NCI-H524 treated with DMSO at 0.1 percent for 48 hours (cell line): Measurements from ENCODE around the gene C1orf115.
A peak's percentile ranks its signal among the peaks of the same experiment; 100 is the strongest.
"Not testable (repeated sequence)": the region's sequence is repeated elsewhere in the genome, so short reads cannot be mapped to it uniquely, and the experiment has no call there.

Experiments
- DNase-seq: peaks from one replicate; lab custom pipeline; 2025; lab: John Stamatoyannopoulos, UW

Gene C1orf115, protein sequence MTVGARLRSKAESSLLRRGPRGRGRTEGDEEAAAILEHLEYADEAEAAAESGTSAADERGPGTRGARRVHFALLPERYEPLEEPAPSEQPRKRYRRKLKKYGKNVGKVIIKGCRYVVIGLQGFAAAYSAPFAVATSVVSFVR

DNA sequence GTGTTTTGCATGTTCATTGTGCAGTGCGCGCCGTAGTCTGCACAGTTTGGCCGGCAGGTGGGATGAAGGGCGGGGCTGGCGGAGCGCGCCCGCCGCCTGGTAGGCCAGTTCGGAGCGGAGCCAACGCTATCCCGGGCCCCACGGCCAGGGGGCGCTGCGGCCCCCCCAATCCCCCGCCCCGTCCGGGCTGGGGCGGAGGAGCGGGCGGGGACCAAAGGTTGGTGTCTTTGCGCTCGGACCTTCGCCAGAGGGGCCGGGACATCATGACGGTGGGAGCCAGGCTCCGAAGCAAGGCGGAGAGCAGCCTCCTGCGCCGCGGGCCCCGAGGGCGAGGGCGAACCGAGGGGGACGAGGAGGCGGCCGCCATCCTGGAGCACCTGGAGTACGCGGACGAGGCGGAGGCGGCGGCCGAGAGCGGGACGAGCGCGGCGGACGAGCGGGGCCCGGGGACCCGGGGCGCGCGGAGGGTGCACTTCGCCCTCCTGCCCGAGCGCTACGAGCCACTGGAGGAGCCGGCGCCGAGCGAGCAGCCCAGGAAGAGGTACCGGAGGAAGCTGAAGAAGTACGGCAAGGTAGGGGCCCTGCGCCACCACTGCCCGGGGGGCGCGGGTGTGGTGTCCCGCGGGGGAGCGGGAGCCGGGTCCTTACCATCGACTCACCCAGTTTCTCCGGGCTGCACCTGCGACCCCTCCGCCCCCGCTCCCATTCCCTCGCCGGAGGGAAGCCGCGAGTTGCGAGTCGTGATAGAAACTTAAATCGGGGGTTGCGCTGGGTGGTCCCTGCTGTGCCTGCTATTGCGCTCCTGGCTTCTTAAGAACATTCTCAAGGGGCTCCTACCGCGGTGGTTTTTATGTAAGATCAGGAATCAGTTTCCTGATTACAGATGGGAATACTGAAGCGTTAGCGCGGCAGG is at the start of gene C1orf115:
Gene C1orf115 (plus strand): TSS at position 224 of the 913 bp plus-strand sequence. CDS start 40 bp downstream, at position 264.
- peak; percentile 17 for DNase-seq

DNA sequence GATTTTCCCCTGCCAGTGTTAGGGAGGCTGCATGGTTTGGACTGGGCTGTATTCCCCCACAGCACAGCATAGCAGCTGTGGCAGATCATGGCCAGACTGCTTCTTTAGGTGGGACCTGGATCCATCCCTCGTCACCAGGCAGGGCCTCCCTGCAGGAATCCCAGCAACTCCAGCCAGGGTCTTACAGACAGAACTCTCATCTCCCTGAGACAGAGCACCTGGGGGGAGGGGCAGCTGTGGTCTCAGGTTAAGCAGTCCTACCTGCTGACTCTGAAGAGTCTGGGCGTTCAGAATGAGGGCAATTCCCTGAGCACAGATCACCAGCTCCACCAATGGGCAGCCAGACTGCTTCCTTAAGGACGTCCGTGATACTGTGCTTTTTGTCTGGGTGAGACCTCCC is 47.9 kb upstream of the C1orf115 start:
- no peak for DNase-seq

DNA sequence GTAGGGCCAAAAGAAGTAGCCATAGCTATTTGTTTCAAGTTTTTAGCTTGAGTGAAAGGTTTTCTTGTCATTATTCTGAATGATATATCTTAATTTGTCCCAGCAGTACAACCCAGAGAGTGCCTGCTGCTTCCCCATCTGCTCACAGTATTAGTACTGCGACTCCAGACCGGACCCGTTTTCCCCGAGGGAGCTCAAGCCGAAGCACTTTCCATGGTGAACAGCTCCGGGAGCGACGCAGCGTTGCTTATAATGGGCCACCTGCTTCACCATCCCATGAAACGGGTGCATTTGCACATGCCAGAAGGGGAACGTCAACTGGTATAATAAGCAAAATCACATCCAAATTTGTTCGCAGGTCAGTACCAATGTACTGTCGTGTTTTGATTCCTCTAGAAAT is 37.2 kb upstream of the C1orf115 start:
- peak; percentile 78 for DNase-seq

DNA sequence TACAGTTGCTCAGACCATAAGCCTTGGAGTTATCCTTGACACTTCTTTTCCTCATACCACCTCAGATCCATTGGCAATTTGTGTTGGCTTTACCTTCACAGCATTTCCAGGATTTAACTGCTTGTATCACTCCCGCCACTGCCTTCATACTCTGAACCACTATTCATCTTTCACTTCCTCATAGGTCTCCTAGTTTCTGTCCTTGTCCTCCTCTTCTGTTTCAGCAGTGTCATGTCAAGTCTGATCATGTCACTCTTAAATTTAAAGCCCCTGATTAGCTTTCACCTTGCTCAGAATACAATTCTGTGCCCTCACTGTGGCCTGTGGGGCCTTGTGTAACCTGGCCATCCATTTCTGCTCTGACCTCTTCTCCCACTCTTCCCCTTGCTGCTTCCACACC is 34.7 kb upstream of the C1orf115 start:
- no peak for DNase-seq

DNA sequence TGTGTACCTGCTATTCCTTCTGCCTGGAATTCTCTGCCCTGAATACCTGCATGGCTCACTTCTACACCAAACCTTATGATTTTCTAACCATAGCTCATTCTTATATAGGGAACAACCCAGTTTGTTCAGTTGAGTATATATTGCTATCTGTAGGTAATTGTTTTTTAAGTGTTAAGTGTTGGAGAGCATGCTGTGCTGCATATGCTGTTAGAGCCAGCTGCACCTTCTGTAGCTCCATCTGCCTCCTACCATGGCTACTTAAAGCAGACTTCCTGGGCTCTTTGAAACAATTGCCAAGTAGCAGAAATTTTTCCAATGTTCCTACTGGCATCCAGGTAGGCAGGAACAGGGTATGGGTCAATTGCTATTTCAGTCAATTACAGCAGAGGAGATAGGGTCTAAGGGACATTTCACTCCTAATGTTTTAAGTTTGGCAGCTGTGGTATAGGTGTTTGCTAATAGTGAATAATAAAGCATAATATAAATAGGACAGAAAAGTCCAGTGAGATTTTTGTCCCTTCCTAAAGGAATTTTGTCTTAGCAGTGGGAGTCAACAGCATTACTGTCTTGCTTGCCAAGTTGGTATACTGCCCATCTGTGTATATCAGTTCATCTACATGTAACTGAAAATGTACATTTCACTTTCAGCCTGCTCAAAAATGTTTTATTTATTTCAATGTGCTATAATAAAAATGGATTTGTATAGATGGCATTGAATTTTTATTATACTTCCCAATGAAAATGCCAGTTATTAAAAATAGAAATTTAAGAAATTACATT is 34.0 kb upstream of the C1orf115 start:
- DNase-seq, result peak; percentile 71

DNA sequence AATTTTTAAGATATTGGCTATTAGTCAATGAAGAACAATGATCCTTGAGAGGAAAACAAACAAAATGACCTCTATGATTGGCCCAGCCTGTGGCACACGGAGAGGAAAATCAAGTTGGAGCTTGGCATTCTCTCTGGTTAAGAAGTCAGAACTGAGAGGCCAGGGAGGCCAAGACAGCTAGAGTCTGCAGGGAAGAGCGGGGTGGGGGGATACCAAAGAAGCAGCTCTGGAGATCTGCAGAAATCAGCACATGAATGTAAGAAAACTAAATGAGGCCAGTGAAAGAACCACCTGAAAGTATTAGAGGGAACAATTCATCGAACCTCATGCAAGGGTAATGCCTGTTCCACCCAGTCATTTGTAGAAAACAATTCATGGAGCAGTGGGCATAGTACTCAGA is 23.8 kb upstream of the C1orf115 start:
- DNase-seq, result no peak

DNA sequence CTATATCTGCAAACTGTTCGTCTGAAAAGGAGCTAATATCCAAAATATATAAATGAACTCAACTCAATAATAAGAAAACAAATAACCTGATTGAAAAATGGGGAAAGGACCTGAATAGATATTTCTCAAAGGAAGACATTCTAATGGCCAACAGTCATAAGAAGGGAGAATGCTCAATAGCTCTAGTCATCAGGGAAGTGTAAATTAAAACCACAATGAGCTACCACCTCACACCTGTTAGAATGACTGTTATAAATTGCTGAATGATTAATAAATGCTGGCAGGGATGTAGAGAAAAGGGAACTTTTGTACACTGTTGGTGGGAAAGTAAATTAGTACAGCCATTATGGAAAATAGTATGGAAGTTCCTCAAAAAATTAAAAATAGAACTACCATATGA is 21.2 kb upstream of the C1orf115 start:
- no peak for DNase-seq

DNA sequence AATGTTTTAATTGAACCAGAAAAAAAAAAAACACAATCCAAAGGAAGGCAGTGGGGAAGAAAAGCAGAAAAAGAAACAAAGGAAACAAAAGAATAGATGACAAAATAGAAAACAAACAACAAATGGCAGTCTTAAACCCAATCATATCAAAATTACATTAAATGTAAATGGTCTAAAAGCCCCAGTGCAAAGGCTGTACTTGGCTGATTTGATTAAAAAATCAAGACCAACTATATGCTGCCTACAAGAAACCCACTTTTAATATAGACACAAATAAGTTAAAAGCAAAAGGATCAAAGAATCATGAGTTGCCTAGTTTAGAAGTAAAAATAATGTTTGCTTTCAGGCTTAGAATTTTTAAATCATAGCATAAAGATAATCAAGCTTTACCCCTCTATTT is 19.8 kb upstream of the C1orf115 start:
- DNase-seq, result no peak

DNA sequence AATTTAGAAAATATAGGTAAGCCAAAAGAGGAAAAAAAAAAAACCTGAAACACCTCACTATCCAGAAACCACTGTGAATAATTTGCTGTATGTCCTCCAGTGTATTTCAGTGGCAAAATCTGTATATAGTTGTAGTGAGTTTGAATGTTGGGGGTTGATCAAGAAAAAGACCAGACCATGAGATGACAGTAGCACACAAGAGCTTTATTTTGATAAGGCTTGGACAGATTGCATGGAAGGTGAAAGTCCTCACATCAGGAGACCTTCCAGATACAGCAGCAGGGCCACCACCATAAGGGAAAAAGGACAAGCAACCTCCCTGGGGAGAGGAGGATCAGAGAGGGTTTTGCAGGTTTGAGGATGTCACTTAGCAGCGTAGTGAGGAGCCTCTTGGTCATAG is 16.2 kb upstream of the C1orf115 start:
- no peak for DNase-seq

DNA sequence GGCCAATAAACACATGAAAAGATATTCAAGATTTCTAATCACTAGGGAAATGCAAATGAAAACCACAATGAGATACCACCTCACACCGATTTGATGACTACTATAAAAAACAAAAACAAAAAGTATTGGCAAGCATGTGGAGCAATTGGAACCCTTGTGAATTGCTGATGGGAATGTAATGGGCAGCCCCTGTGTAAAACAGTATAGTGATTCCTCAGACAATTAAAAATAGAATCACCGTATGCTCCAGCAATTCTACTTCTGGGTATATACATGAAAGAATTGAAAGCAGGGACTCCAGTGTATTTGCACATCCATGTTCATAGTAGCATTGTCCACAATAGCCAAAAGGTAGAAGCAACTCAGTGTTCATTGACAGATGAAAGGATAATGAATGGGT is 12.9 kb upstream of the C1orf115 start:
- no peak for DNase-seq

DNA sequence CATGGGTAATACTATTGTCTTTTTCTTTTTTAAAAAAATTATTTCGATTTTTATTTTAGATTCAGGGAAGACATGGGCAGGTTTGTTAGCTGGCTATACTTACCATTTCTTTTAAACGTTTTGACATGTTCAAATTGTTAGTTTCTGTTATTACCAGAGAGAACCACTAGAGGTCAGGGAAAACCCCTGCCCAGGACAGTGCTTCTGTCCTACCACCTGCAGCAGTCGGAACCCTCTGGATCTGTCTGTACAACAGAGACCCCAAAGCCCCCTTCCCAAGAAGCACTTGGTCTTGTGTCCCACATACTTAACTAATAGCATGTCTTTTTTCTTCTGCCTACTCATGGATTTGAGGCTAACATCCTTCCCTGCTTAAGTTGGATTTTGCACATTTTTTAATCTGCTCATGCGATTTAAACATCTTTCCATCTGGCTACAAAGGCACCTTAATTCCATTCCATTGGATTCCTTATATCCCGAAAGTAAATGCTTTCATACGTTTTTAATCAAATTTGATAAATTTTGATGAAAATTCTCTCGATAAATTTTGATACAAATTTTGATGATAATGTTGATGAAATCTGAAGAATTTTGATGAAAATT is 10.0 kb upstream of the C1orf115 start:
- no peak for DNase-seq

DNA sequence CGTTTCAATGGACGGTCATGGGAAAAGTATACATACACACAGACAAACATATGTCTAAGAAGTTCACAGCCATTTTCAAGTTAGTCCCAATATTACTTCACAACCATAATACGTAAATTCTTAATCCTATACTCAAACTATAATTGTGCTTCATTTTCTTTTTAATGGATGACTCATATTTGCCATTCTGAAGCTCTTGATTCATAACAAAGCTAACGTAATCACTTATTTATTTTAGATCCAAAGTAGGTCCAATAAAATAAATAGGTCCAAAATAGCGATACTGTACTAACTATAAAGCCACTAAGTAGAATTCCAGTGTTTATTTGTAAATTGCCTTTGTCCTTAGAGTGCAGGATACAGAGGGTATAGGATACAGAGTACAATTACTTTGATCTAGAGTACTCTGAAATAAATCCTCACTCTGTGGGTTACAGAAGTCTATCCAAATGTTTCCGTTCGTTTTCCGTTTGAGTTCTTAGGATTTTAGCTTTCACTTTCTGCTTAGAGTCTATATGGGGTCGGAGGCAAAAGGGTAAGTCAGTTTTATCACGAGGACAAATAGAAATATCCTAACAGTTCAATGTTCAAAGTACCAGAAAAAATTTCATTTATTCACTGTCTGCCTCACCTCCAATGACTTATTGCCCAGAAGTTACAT is 8.8 kb upstream of the C1orf115 start:
- no peak for DNase-seq

DNA sequence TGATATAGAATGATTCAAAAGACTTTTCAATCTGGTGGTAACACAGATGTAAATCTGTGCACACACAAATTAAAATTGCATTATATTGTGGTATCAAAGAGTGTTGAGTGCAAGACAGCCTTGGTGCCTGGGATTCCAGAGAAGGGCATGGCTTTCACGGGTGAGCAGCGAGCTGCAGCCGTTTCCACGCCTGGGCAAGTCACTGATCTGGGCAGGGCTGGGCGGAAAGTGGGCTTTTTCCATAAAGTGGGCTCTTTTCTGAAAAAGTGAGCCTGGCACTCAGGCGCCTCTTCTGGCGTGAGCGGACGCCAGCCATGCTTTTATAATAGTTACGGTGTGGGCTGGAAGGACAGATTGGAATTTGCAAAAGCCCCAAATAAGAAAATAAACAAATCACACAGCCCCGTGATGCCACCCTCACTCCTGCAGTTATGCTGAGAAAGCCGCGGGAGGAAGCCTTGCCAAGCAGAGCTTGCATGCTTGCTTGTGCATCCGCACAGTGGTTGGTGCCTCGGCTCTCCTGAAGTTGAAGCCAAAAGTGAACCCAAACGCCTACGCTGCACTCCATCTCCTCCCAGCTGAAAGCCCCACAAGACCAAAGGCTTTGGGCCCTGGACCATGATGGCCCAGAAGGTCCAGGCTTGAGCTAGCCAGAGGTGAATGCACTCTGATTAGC is 7.1 kb upstream of the C1orf115 start:
- DNase-seq, result no peak

DNA sequence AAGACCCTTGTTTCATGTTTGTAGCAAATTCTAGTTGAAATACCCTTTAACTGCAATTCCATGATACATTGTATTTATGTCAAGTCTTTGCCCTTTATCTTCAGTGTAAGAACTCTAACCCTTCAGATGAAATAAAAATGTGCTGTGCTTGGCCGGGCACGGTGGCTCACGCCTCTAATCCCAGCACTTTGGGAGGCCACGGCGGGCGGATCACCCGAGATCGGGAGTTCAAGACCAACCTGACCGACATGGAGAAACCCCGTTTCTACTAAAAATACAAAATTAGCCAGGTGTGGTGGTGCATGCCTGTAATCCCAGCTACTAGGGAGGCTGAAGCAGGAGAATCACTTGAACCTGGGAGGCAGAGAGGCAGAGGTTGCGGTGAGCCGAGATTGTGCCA is 6.4 kb upstream of the C1orf115 start:
- DNase-seq, result not testable (repeated sequence)

DNA sequence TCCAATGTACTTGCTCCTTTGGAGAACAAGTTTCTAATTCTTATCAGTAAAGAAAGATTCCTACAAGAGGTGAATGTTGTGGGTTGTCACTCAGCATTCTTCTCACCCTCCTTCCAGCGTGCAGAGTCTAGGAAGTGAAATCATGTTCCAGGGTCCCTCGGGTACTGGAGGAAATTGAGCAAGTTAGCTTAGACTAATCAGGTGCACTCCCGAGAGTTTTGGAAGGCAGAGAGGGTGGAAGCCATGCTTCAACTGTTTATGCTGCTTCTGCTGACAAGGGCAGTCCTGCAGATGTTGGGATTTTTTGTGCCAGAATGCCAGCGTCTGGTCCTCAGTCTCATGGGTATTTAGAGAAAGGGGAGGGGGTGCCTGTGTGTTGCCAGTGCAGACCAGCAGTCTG is 5.3 kb upstream of the C1orf115 start:
- DNase-seq, result no peak

DNA sequence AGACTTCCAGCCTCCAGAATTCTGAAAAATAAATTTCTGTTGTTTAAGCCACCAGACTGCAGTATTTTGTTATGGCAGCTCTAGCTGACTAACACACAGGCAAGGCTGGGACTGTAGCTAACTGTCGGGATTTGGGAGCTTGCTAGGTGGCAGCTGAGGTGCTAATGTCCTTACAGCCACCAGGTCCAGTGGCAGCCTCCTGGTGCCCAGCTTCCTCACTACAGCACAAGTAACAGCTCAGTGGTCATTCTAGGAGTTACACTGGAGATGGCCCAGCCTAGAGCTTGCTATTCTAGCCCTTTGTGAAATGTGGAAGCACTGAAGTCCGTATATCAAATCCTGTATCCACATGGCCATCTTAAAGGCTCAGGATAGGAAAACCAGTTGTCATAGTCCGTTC is 4.3 kb upstream of the C1orf115 start:
- DNase-seq, result no peak

DNA sequence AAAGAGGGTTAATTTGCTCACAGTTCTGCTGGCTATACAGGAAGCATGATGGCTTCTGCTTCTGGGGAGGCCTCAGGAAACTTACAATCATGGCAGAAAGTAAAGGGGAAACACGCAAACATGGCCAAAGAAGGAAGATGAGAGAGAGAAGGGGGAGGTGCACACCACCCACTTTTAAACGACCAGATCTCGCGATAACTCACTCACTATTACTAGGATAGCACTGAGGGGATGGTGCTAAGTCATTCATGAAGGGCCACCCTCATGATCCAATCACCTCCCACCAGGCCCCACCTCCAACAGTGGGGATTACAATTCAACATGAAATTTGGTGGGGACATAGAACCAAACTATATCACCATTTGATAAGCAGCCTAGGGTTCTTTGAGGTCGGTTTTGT is 2.4 kb upstream of the C1orf115 start:
- no peak for DNase-seq

DNA sequence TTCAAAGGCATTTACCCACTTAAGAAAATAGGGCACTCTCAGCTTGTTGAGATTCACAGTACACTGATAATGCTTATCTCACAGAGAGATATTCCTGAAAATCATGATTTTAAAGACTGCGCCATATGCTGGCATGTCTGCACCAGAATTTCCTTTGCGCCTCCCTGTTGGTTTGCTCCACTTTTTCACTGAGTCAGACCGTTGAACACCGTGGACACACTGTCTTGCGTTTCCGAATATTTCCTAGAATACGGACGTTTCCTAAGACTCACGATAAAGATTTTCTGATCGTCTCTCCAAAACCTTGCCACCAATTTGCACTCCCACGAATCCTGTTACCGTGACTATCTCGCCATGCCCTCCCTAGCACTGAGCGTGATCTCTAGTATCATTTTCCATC is 497 bp upstream of the C1orf115 start:
- no peak for DNase-seq

DNA sequence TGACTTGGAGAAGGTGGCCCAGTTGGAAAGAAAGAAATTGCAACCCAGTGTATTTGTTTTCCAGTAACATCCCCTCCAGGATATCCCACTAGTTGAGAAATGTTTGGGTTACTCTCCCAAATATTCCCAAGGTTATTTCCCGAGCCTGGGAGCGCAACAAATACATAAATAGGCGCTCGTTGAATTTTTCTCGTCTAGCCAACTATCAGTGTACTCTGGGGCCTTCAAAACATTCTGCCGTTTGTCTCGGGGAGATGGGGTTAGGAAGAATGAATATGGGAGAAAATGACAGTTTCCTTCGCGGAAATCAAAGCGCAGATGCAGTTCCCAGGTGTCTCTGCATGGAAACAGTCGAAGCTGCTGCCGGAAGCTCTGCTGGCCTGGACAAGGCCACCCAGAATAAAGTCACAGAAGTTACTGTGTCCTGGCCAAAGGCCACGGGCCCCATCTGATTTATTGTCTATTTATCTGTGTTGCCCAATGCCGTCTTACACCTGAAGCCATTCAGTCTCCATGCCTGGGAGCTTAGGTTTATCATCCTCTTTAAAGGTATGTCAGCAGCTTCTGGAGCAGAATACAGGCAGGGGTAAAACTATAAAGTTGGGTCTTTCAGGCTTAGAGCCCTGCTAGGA is 1.0 kb downstream of the C1orf115 start:
- no peak for DNase-seq

DNA sequence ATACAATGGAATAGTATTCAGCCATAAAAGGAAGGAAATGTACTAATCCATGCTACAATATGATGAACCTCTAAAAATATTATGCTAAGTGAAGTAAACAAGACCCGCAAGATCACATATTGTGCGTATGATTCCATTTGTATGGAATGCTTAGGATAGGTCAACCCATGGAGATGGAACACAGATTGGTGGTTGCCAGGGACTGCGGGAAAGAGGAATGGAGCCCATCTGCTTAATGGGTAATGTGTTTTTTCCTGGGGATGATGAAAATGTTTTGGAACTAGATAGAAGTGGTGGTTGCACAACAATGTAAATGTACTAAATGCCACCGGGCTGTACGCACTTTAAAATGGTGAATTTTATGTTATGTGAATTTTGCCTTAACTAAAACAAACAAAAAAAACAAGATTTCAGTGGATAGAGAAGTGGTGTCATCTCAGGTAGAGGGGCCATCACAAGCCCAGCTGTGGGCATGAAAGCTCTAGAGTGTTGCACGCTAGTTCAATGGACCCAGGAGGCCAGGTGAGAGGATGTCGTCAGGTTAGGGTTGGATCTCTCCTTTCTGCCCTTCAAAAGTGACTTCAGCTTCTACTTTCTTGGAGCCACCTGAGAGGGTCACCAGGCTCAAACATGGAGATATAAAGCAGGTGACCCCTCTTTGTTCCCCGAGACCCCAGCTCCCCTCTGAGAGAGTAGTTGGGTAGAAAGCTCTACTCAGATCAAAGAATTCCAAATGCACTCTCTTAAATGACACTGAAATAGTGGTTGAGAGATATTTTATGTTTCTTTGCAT is 2.5 kb downstream of the C1orf115 start:
- DNase-seq, result no peak
